HEK293 (cell line): Measurements from ENCODE around the gene TCEAL5.

Experiments used
- CTCF ChIA-PET: fragments of 350-600 bp; formaldehyde crosslinking; extraction: SDS; loops from one replicate; lab custom pipeline; 2021; ENCODE audit warnings: antibody characterized with exemption; lab: Yijun Ruan, JAX
- POLR2A ChIA-PET: fragments of 300-600 bp; formaldehyde crosslinking; extraction: SDS; loops from one replicate; lab custom pipeline; 2020; ENCODE audit warnings: antibody characterized with exemption, inconsistent platforms; lab: Yijun Ruan, JAX
- H3K27ac ChIP-seq: fragments of 200-500 bp; sonication (Bioruptor generic); 2 replicates; pipeline ENCODE4 v1.5.1; 2014; ENCODE audit warnings: low read depth, low read length, control low read depth, inconsistent platforms; ENCODE audit errors: extremely low read depth
- H3K36me3 ChIP-seq, 2 experiments: fragments of 200-500 bp in 1 of 2; sonication (Bioruptor generic) in 1 of 2; 1 replicate in 1 of 2; 2 replicates in 1 of 2; pipeline ENCODE4 v1.5.1; 2014 to 2017; ENCODE audit warnings: inconsistent platforms in 2 of 2, low read length in 2 of 2; ENCODE audit not compliant: control insufficient read depth in 2 of 2, insufficient read depth in 1 of 2
- H3K4me1 ChIP-seq: fragments of 200-500 bp; sonication (Bioruptor generic); 2 replicates; pipeline ENCODE4 v1.5.1; 2014; ENCODE audit warnings: mild to moderate bottlenecking, low read length, inconsistent platforms; ENCODE audit not compliant: control insufficient read depth, insufficient read depth
- H3K4me3 ChIP-seq: 2 replicates; pipeline ENCODE4 v1.5.1; 2011; ENCODE audit warnings: low read depth, mild to moderate bottlenecking, control low read depth, low read length, moderate library complexity
- H3K9me3 ChIP-seq: fragments of 200-500 bp; sonication (Bioruptor generic); 2 replicates; pipeline ENCODE4 v1.5.1; 2014; ENCODE audit warnings: low read depth, low read length, inconsistent platforms; ENCODE audit not compliant: control insufficient read depth, insufficient read depth
- GFI1B ChIP-seq: fragments of 450-650 bp; formaldehyde crosslinking; IDR thresholded peaks from 2 replicates; pipeline ENCODE4 v1.5.1; 2016; ENCODE audit warnings: missing biosample characterization, missing genetic modification characterization
- GLIS1 ChIP-seq: fragments of 450-650 bp; formaldehyde crosslinking; IDR thresholded peaks from 2 replicates; pipeline ENCODE4 v1.5.1; 2016; ENCODE audit warnings: missing biosample characterization, missing genetic modification characterization
- REPIN1 ChIP-seq: fragments of 450-650 bp; formaldehyde crosslinking; IDR thresholded peaks from 2 replicates; pipeline ENCODE4 v1.5.1; 2017; ENCODE audit warnings: missing biosample characterization, missing genetic modification characterization, low read depth
- SP3 ChIP-seq: fragments of 450-650 bp; formaldehyde crosslinking; IDR thresholded peaks from 2 replicates; pipeline ENCODE4 v1.5.1; 2016; ENCODE audit warnings: missing biosample characterization, missing genetic modification characterization
- TCF7L2 ChIP-seq: IDR thresholded peaks from 2 replicates; pipeline ENCODE4 v1.6.1; 2011; ENCODE audit warnings: low read depth, mild to moderate bottlenecking, inconsistent platforms, low read length, moderate library complexity, borderline replicate concordance
- ZBTB17 ChIP-seq: fragments of 450-650 bp; formaldehyde crosslinking; IDR thresholded peaks from 2 replicates; pipeline ENCODE4 v1.5.1; 2016; ENCODE audit warnings: missing biosample characterization, missing genetic modification characterization
- ZBTB7A ChIP-seq: fragments of 450-650 bp; formaldehyde crosslinking; IDR thresholded peaks from 2 replicates; pipeline ENCODE4 v1.5.1; 2016; ENCODE audit warnings: low read depth, missing biosample characterization, missing genetic modification characterization
- ZEB2 ChIP-seq: fragments of 450-650 bp; formaldehyde crosslinking; IDR thresholded peaks from 2 replicates; pipeline ENCODE4 v1.5.1; 2016; ENCODE audit warnings: missing biosample characterization, missing genetic modification characterization
- ZNF175 ChIP-seq: fragments of 450-650 bp; formaldehyde crosslinking; IDR thresholded peaks from 2 replicates; pipeline ENCODE4 v1.5.1; 2016; ENCODE audit warnings: missing biosample characterization, missing genetic modification characterization
- ZNF2 ChIP-seq: fragments of 450-650 bp; formaldehyde crosslinking; IDR thresholded peaks from 2 replicates; pipeline ENCODE4 v1.5.1; 2016; ENCODE audit warnings: missing biosample characterization, missing genetic modification characterization
- ZNF202 ChIP-seq: fragments of 450-650 bp; formaldehyde crosslinking; IDR thresholded peaks from 2 replicates; pipeline ENCODE4 v1.5.1; 2016; ENCODE audit warnings: missing biosample characterization, missing genetic modification characterization, borderline replicate concordance
- ZNF350 ChIP-seq: fragments of 450-650 bp; formaldehyde crosslinking; IDR thresholded peaks from 2 replicates; pipeline ENCODE4 v1.5.0; 2017; ENCODE audit warnings: missing biosample characterization, mild to moderate bottlenecking, missing genetic modification characterization
- ZNF354C ChIP-seq: fragments of 450-650 bp; formaldehyde crosslinking; IDR thresholded peaks from 2 replicates; pipeline ENCODE4 v1.5.1; 2016; ENCODE audit warnings: missing biosample characterization, missing genetic modification characterization, low read depth, borderline replicate concordance
- ZNF433 ChIP-seq: fragments of 450-650 bp; formaldehyde crosslinking; IDR thresholded peaks from 2 replicates; pipeline ENCODE4 v1.5.1; 2016; ENCODE audit warnings: missing biosample characterization, missing genetic modification characterization, low read depth
- ZNF600 ChIP-seq: fragments of 450-650 bp; formaldehyde crosslinking; IDR thresholded peaks from 2 replicates; pipeline ENCODE4 v1.5.1; 2016; ENCODE audit warnings: missing biosample characterization, missing genetic modification characterization
- ZNF623 ChIP-seq: fragments of 450-650 bp; formaldehyde crosslinking; IDR thresholded peaks from 2 replicates; pipeline ENCODE4 v1.5.1; 2016; ENCODE audit warnings: missing biosample characterization, missing genetic modification characterization
- ZNF701 ChIP-seq: fragments of 450-650 bp; formaldehyde crosslinking; IDR thresholded peaks from 2 replicates; pipeline ENCODE4 v1.5.1; 2016; ENCODE audit warnings: missing biosample characterization, missing genetic modification characterization
- ZNF791 ChIP-seq: fragments of 450-650 bp; formaldehyde crosslinking; IDR thresholded peaks from 2 replicates; pipeline ENCODE4 v1.5.1; 2016; ENCODE audit warnings: missing biosample characterization, missing genetic modification characterization
- TF ChIP-seq, protein P1 (sequence below): sonication (generic); formaldehyde crosslinking; IDR thresholded peaks from 2 replicates; pipeline ENCODE4 v1.8.1; 2022; ENCODE audit warnings: mild to moderate bottlenecking, moderate library complexity, missing genetic modification reagents
- TF ChIP-seq, protein P2 (sequence below): fragments of 450-650 bp; formaldehyde crosslinking; IDR thresholded peaks from 2 replicates; pipeline ENCODE4 v1.5.1; 2016; ENCODE audit warnings: missing biosample characterization, missing genetic modification characterization, borderline replicate concordance
- TF ChIP-seq, protein P3 (sequence below): fragments of 450-650 bp; formaldehyde crosslinking; IDR thresholded peaks from 2 replicates; pipeline ENCODE4 v1.5.1; 2017; ENCODE audit warnings: missing biosample characterization, missing genetic modification characterization

Gene TCEAL5, protein sequence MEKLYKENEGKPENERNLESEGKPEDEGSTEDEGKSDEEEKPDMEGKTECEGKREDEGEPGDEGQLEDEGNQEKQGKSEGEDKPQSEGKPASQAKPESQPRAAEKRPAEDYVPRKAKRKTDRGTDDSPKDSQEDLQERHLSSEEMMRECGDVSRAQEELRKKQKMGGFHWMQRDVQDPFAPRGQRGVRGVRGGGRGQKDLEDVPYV

DNA sequence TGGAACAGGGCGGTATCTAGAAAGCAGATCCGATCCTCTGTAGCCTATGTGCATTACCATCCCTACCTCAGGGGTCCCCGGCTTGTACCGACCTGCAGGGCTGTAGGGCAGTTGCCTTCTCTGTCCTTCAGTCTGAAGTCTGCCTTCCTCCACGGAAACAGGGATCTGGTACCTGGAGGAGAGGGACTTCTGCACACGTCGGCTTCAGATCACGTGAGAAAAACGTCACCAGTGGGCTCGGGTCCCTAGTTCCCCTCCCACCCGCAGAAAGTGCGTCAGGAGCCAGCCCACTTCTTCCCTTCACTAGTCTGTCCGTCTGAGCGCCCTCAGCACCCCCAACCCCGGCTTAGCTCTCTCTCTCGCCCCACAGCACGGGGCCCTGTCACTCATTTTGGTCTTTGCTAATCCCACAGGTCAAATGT is at the start of gene TCEAL5:
Gene TCEAL5, minus strand, starts transcription at position 170 of the 422 bp plus-strand sequence. CDS start 2,187 bp downstream, outside the sequence.
- Histone ChIP-seq H3K9me3 (no peaks in the 10 kb centered on the region; the same call in 1 of the 2 replicates), H3K4me3 (no peak within 1 kb of the TSS), H3K27ac (no peak within 1 kb of the TSS), H3K4me1 (no peaks in the 10 kb centered on the region), H3K36me3 (no peaks in the 10 kb centered on the region)
- CTCF ChIA-PET: no interaction called here
- TF ChIP-seq ZNF175 (tag by site-specific recombination): no peak
- TF ChIP-seq ZNF2: no peak
- TF ChIP-seq ZNF600 (tag by site-specific recombination): no peak
- TF ChIP-seq ZEB2 (tag by site-specific recombination): no peak
- TF ChIP-seq TCF7L2: no peak
- TF ChIP-seq ZBTB17 (tag by site-specific recombination): no peak
- TF ChIP-seq, protein P1, sequence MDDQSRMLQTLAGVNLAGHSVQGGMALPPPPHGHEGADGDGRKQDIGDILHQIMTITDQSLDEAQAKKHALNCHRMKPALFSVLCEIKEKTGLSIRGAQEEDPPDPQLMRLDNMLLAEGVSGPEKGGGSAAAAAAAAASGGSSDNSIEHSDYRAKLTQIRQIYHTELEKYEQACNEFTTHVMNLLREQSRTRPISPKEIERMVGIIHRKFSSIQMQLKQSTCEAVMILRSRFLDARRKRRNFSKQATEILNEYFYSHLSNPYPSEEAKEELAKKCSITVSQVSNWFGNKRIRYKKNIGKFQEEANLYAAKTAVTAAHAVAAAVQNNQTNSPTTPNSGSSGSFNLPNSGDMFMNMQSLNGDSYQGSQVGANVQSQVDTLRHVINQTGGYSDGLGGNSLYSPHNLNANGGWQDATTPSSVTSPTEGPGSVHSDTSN (CRISPR knock-in tag): no peak
- TF ChIP-seq GFI1B: no peak
- no peak for TF ChIP-seq ZNF623 (tag by site-specific recombination)
- no peak for TF ChIP-seq GLIS1 (tag by site-specific recombination)
- TF ChIP-seq ZNF701 (tag by site-specific recombination): no peak
- no peak for TF ChIP-seq REPIN1 (tag by site-specific recombination)
- no peak for TF ChIP-seq ZNF791 (tag by site-specific recombination)
- TF ChIP-seq, protein P2, sequence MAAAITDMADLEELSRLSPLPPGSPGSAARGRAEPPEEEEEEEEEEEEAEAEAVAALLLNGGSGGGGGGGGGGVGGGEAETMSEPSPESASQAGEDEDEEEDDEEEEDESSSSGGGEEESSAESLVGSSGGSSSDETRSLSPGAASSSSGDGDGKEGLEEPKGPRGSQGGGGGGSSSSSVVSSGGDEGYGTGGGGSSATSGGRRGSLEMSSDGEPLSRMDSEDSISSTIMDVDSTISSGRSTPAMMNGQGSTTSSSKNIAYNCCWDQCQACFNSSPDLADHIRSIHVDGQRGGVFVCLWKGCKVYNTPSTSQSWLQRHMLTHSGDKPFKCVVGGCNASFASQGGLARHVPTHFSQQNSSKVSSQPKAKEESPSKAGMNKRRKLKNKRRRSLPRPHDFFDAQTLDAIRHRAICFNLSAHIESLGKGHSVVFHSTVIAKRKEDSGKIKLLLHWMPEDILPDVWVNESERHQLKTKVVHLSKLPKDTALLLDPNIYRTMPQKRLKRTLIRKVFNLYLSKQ (tag by site-specific recombination): no peak
- no peak for TF ChIP-seq ZNF202 (tag by site-specific recombination)
- no peak for TF ChIP-seq ZNF354C
- POLR2A ChIA-PET: no interaction called here

DNA sequence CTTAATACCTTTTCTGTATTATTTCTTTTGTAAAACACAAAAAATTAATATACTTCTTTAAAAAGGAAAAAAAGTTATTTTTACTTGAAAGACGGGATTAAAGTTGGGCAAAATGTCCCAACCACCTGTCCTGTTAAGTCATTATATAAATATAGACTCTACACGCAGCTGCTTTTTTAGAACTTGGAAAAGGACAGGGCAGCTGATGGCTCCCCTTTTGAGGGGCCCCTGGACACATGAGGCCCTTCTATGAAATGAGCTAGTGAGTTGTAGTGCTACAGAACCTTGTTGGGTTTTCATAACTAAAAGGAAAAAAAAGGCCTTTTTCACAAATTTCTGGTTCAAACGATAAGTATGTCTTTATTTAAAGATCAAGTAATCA is 34.8 kb upstream of the TCEAL5 start:
- no peaks in the 10 kb centered on the region for H3K4me1 ChIP-seq
- no peak overlapping the region for H3K4me3 ChIP-seq
- no peaks in the 10 kb centered on the region for H3K9me3 ChIP-seq
- CTCF ChIA-PET: no interaction called here
- POLR2A ChIA-PET: no interaction called here
- no peak overlapping the region for H3K27ac ChIP-seq
- no peak for TF ChIP-seq ZNF350
- TF ChIP-seq ZBTB7A (tag by site-specific recombination): no peak
- no peak for TF ChIP-seq SP3 (tag by site-specific recombination)
- TF ChIP-seq, protein P3, sequence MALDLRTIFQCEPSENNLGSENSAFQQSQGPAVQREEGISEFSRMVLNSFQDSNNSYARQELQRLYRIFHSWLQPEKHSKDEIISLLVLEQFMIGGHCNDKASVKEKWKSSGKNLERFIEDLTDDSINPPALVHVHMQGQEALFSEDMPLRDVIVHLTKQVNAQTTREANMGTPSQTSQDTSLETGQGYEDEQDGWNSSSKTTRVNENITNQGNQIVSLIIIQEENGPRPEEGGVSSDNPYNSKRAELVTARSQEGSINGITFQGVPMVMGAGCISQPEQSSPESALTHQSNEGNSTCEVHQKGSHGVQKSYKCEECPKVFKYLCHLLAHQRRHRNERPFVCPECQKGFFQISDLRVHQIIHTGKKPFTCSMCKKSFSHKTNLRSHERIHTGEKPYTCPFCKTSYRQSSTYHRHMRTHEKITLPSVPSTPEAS (tag by site-specific recombination): no peak
- no peak for TF ChIP-seq ZNF433 (tag by site-specific recombination)
- H3K36me3 ChIP-seq: no peaks in the 10 kb centered on the region
